Liver (tissue), 9 donors: ENCODE results near the gene MRPL51. TPM values are rescaled to one million over a fixed set of nuclear protein-coding genes. Genes with fewer than 3 reads are reported as not detected.

Source experiments
- DNase-seq: peaks from one replicate; pipeline ENCODE4 v3.0.0-alpha.2; 2017; ENCODE audit warnings: low spot score
- H3K27ac ChIP-seq, 2 donors: one replicate each; pipeline ENCODE4 v1.7.0; 2013; ENCODE audit warnings: inconsistent platforms in 2 of 2, low read length in 2 of 2, control low read depth in 1 of 2, low read depth in 1 of 2, mild to moderate bottlenecking in 1 of 2
- H3K27me3 ChIP-seq, 4 donors: one replicate each; pipeline versions ENCODE4 v1.6.1 to v1.7.0; 2013; ENCODE audit warnings: low read length in 3 of 4, inconsistent platforms in 1 of 4, mild to moderate bottlenecking in 1 of 4, moderate library complexity in 1 of 4; ENCODE audit not compliant: control insufficient read depth in 4 of 4, insufficient read depth in 4 of 4
- H3K36me3 ChIP-seq, 4 donors: one replicate each; pipeline versions ENCODE4 v1.6.1 to v1.7.0; 2013; ENCODE audit warnings: low read length in 3 of 4, mild to moderate bottlenecking in 3 of 4, low read depth in 1 of 4, moderate library complexity in 1 of 4; ENCODE audit not compliant: control insufficient read depth in 4 of 4, insufficient read depth in 3 of 4
- H3K4me1 ChIP-seq, 4 donors: one replicate each; pipeline versions ENCODE4 v1.6.1 to v1.7.0; 2013; ENCODE audit warnings: low read length in 3 of 4, mild to moderate bottlenecking in 3 of 4, moderate library complexity in 1 of 4; ENCODE audit not compliant: control insufficient read depth in 4 of 4, insufficient read depth in 4 of 4
- H3K4me3 ChIP-seq, 3 donors: one replicate each; pipeline versions ENCODE4 v1.6.1 to v1.7.0; 2013; ENCODE audit warnings: low read length in 3 of 3, control low read depth in 1 of 3, low read depth in 1 of 3, mild to moderate bottlenecking in 1 of 3
- H3K9ac ChIP-seq, 2 donors: one replicate each; pipeline ENCODE4 v1.7.0; 2013; ENCODE audit warnings: low read length in 2 of 2, mild to moderate bottlenecking in 2 of 2, moderate library complexity in 2 of 2, control low read depth in 1 of 2, low read depth in 1 of 2
- H3K9me3 ChIP-seq, 4 donors: one replicate each; pipeline versions ENCODE4 v1.6.1 to v1.7.0; 2013; ENCODE audit warnings: low read length in 3 of 4; ENCODE audit not compliant: control insufficient read depth in 4 of 4
- ATF3 ChIP-seq: IDR thresholded peaks from 2 replicates; pipeline ENCODE4 v1.6.1; 2016; ENCODE audit warnings: antibody characterized with exemption
- CTCF ChIP-seq: fragments of 150-350 bp; IDR thresholded peaks from 2 replicates; pipeline ENCODE4 v1.5.1; 2017; ENCODE audit warnings: improper control_type of control experiment, low read depth, low read length; ENCODE audit not compliant: missing input control
- EGR1 ChIP-seq, 2 donors: IDR thresholded peaks; 2 replicates each; pipeline ENCODE4 v1.6.1; 2016 to 2018; ENCODE audit warnings: antibody characterized with exemption in 2 of 2, low read depth in 2 of 2
- FOXA1 ChIP-seq: IDR thresholded peaks from 2 replicates; pipeline ENCODE4 v1.6.1; 2016; ENCODE audit warnings: antibody characterized with exemption
- FOXA2 ChIP-seq: IDR thresholded peaks from 2 replicates; pipeline ENCODE4 v1.6.1; 2016; ENCODE audit warnings: antibody characterized with exemption
- GABPA ChIP-seq, 2 donors: IDR thresholded peaks in 1 of 2; conservative IDR thresholded peaks in 1 of 2; 2 replicates each; pipeline ENCODE4 v1.6.1; 2016; ENCODE audit warnings: antibody characterized with exemption in 2 of 2, mild to moderate bottlenecking in 1 of 2, moderate library complexity in 1 of 2
- HNF4A ChIP-seq, 2 donors: conservative IDR thresholded peaks; 2 replicates each; pipeline ENCODE4 v1.6.1; 2016; ENCODE audit warnings: antibody characterized with exemption in 2 of 2, mild to moderate bottlenecking in 2 of 2
- HNF4G ChIP-seq: IDR thresholded peaks from 2 replicates; pipeline ENCODE4 v1.6.1; 2016; ENCODE audit warnings: antibody characterized with exemption
- JUND ChIP-seq, 2 donors: IDR thresholded peaks; 2 replicates each; pipeline ENCODE4 v1.6.1; 2016; ENCODE audit warnings: antibody characterized with exemption in 2 of 2
- MAX ChIP-seq: IDR thresholded peaks from 2 replicates; pipeline ENCODE4 v1.6.1; 2016; ENCODE audit warnings: antibody characterized with exemption
- NR2F2 ChIP-seq: IDR thresholded peaks from 2 replicates; pipeline ENCODE4 v1.6.1; 2016; ENCODE audit warnings: antibody characterized with exemption
- RXRA ChIP-seq, 2 donors: IDR thresholded peaks; 2 replicates each; pipeline ENCODE4 v1.6.1; 2017 to 2018; ENCODE audit warnings: antibody characterized with exemption in 2 of 2, mild to moderate bottlenecking in 1 of 2
- SP1 ChIP-seq: IDR thresholded peaks from 2 replicates; pipeline ENCODE4 v1.6.1; 2018; ENCODE audit warnings: antibody characterized with exemption, mild to moderate bottlenecking
- TAF1 ChIP-seq: conservative IDR thresholded peaks from 2 replicates; pipeline ENCODE4 v1.6.1; 2016; ENCODE audit warnings: antibody characterized with exemption, mild to moderate bottlenecking
- YY1 ChIP-seq: IDR thresholded peaks from 2 replicates; pipeline ENCODE4 v1.6.1; 2016; ENCODE audit warnings: antibody characterized with exemption, mild to moderate bottlenecking
- ZBTB33 ChIP-seq: IDR thresholded peaks from 2 replicates; pipeline ENCODE4 v1.6.1; 2016; ENCODE audit warnings: antibody characterized with exemption
- WGBS: extraction: QIAGEN DNeasy Blood & Tissue Kit; methylation state at CpG from one replicate; pipeline ENCODE4 v1.1.7; 2013; 5-methylcytosine and 5-hydroxymethylcytosine counted together
- polyA plus RNA-seq, 2 donors: library from polyadenylated mRNA; stranded (reverse) in 1 of 2; unstranded in 1 of 2; fragments of 200-250 nt in 1 of 2; fragments of >200 nt in 1 of 2; fragmentation: Nextera tagmentation in 1 of 2; extraction: Ambion mirVana in 1 of 2; gene quantifications; one replicate each; pipeline versions ENCODE4 v1.2.1 to v1.2.3, GENCODE V29; 2013 to 2015
- total RNA-seq, 2 donors: library from RNA; depleted of rRNA; stranded (reverse); fragments of >200 nt; gene quantifications; one replicate each; pipeline ENCODE4 v1.2.3, GENCODE V29; 2014
- TF ChIP-seq, protein P1 (sequence below): IDR thresholded peaks from 2 replicates; pipeline ENCODE4 v1.6.1; 2016; ENCODE audit warnings: antibody characterized with exemption, mild to moderate bottlenecking
- donor health status: healthy.
- donor health status: healthy.
- donor health status: healthy.
- donor health status: healthy.
- donor health status: healthy.

Gene MRPL51
- total and polyA plus RNA-seq, 4 donors, result 37.6 to 163 (median 48.0) TPM

DNA sequence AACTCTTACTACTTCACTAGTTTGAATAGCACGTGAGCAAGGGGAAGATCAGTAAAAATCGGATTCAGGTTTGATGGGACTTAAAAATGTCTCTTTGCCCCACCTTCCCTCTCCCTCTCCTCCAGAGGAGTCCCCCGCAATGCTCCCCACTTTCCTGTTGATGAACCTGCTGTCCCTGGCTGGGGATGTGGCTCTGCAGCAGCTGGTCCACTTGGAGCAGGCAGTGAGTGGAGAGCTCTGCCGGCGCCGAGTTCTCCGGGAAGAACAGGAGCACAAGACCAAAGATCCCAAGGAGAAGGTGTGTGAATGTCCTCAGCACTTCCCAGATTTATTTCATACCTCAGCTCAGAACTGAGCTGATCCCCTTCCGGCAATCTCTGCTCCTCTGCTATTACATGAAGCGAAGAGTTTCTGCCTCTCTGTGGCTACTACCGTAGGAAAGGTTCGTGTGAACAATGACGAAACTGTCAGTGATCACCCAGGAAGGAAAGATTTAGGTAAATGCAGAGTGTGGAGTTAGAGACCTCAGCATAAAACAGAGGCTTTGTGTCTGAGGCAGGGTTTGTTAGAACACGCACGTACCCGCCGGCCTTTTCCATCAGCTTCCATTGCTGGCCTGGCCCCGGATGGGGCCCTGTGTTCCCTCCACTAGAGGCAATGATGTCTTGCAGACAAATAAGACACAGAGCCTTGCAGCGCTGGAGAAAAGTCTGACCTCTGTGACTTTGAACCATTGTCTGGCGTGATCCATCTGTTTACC lies 33.9 kb upstream of the MRPL51 start:
- Histone ChIP-seq H3K27me3 (no peaks in the 10 kb centered on the region), H3K36me3 (peaks cover 27 to 79% (median 69%) of the 10 kb centered on the region in 4 donors), H3K4me3 (no peak overlapping the region), H3K9ac (no peak overlapping the region), H3K27ac (no peak overlapping the region), H3K4me1 (peaks cover 0 to 4% (median 1%) of the 10 kb centered on the region in 4 donors), H3K9me3 (no peaks in the 10 kb centered on the region)
- DNase-seq, result no peak
- no peak for TF ChIP-seq TAF1
- no peak for TF ChIP-seq RXRA (IDR thresholded peaks at IDR 0.05)
- TF ChIP-seq MAX, result no peak
- no peak for TF ChIP-seq ZBTB33
- no peak for TF ChIP-seq ATF3
- no peak for TF ChIP-seq JUND (IDR thresholded peaks at IDR 0.05)
- no peak for TF ChIP-seq NR2F2
- no peak for TF ChIP-seq GABPA (IDR thresholded peaks at IDR 0.05 in 1 of 2, conservative IDR thresholded peaks at IDR 0.05 in 1 of 2)
- 96% methylated on average over 19 of the region's 19 CpGs for WGBS

GRCh38 chr12:6526201-6526600 lies 33.1 kb upstream of the MRPL51 start:
- H3K27ac ChIP-seq, result no peak overlapping the region
- H3K4me1 ChIP-seq, result no peaks in the 10 kb centered on the region
- 96% methylated on average over 7 of the region's 7 CpGs for WGBS
- DNase-seq, result no peak
- no peaks in the 10 kb centered on the region for H3K9me3 ChIP-seq
- peaks cover 31 to 87% (median 75%) of the 10 kb centered on the region in 4 donors for H3K36me3 ChIP-seq
- TF ChIP-seq HNF4G (no peak), CTCF (no peak), YY1 (no peak), EGR1 (IDR thresholded peaks at IDR 0.05; ENCODE audit: low read depth in 2 of 2) (no peak), TAF1 (no peak), FOXA2 (no peak), RXRA (IDR thresholded peaks at IDR 0.05) (no peak), FOXA1 (no peak), GABPA (IDR thresholded peaks at IDR 0.05 in 1 of 2, conservative IDR thresholded peaks at IDR 0.05 in 1 of 2) (no peak), SP1 (no peak), HNF4A (conservative IDR thresholded peaks at IDR 0.05) (no peak), ATF3 (no peak)
- TF ChIP-seq, protein P1, sequence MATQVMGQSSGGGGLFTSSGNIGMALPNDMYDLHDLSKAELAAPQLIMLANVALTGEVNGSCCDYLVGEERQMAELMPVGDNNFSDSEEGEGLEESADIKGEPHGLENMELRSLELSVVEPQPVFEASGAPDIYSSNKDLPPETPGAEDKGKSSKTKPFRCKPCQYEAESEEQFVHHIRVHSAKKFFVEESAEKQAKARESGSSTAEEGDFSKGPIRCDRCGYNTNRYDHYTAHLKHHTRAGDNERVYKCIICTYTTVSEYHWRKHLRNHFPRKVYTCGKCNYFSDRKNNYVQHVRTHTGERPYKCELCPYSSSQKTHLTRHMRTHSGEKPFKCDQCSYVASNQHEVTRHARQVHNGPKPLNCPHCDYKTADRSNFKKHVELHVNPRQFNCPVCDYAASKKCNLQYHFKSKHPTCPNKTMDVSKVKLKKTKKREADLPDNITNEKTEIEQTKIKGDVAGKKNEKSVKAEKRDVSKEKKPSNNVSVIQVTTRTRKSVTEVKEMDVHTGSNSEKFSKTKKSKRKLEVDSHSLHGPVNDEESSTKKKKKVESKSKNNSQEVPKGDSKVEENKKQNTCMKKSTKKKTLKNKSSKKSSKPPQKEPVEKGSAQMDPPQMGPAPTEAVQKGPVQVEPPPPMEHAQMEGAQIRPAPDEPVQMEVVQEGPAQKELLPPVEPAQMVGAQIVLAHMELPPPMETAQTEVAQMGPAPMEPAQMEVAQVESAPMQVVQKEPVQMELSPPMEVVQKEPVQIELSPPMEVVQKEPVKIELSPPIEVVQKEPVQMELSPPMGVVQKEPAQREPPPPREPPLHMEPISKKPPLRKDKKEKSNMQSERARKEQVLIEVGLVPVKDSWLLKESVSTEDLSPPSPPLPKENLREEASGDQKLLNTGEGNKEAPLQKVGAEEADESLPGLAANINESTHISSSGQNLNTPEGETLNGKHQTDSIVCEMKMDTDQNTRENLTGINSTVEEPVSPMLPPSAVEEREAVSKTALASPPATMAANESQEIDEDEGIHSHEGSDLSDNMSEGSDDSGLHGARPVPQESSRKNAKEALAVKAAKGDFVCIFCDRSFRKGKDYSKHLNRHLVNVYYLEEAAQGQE, result no peak
- H3K4me3 ChIP-seq, result no peak overlapping the region
- no peak overlapping the region for H3K9ac ChIP-seq
- no peaks in the 10 kb centered on the region for H3K27me3 ChIP-seq
